ENCODE measurements around the gene RNF207.

The RNF207 gene

DNA sequence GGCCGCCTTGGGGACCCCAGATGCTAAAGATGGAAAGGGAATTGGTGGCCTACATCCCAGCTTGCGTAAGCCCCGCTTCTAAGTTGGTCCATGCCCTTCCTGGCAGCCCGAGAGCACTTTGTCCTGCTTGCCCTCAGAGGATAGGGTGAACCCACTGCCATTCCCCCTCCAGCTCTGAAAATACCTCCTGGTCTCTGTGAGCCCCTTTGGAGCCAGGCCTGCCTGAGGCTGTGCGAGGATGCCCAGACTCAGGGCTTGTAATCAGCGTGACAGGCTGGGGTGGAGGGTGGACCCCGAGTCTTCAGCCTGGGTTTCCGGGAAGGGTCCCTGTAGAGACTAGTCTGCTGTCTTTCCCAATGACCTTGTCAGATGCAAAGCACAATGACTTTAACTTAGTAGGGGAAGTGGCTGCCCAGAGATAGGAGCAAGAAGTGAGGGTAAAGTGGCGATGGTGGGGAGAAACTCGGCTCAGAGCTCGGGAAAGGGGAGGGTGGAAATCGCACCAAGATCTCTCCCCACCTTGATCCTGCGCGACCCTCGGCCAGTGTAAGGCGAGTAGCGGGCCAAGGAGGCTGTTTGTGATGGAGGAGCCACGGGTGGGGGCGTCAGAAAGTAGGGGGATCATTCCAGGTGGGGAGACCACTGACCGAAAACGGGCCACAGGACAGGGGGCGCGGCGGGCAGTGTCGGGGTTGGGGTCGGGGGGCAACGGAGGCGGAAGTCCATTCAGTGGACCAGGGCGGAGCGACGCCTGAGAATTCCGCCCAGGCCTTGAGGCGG lies 35.4 kb downstream of the RNF207 start:
- TF ChIP-seq, protein P1, sequence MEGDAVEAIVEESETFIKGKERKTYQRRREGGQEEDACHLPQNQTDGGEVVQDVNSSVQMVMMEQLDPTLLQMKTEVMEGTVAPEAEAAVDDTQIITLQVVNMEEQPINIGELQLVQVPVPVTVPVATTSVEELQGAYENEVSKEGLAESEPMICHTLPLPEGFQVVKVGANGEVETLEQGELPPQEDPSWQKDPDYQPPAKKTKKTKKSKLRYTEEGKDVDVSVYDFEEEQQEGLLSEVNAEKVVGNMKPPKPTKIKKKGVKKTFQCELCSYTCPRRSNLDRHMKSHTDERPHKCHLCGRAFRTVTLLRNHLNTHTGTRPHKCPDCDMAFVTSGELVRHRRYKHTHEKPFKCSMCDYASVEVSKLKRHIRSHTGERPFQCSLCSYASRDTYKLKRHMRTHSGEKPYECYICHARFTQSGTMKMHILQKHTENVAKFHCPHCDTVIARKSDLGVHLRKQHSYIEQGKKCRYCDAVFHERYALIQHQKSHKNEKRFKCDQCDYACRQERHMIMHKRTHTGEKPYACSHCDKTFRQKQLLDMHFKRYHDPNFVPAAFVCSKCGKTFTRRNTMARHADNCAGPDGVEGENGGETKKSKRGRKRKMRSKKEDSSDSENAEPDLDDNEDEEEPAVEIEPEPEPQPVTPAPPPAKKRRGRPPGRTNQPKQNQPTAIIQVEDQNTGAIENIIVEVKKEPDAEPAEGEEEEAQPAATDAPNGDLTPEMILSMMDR (IDR thresholded peaks at IDR 0.05; ENCODE audit: insufficient read depth, low read length, poor library complexity, severe bottlenecking): no peak
- Histone ChIP-seq H3K36me3 (ENCODE audit: control insufficient read depth, insufficient read depth, low read length) (no peaks in the 10 kb centered on the region), H3K27me3 (replicated peaks; ENCODE audit: control insufficient read depth, insufficient read depth, low read length) (peaks cover 10% of the 10 kb centered on the region), H3K4me3 (replicated peaks; ENCODE audit: low read depth, low read length) (no peak overlapping the region)
- DNase-seq (ENCODE audit: extremely low read depth, insufficient read length): no peak

DNA sequence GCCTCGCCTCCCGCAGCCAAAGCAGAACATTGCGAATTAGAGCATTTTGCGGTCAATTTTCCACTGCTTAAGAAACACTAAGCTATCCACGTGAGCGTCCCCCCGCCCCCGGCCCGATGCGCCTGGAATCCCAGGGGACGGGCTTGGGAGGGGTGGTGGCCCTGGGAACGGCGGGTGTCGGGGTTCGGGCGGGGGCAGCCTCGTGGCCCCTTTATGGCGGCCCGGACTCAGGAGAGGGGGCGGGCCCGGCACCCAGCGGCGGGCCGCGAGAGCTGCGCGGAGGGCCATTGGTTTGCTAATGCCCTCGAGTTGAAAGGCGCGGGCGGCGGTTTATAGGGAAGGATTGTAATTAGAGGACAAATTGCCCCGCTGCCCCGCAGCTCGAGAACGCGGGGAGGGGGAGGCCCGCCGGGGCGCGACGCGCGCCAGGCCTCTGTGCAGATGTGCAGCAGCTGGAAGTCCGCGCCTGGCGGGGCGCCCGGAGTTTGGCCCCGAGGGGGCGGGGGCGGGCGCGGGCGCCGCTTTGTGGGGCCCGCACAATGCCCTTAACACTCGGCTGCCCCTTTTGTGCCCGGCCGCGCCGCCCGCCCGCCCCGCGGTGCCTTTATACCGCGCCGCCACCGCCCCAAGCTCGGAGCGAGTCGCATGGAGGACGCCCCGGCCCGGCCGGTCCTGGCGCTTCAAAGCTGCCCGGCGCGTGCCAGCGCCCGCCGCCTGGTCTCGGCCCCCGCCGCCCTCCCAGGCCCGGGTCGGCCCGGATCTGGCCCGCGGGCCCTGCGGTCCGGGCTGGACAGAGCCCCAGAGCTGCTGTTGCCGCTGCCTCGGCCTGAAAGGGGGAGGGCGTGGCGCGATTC lies 36.2 kb downstream of the RNF207 start:
- H3K36me3 ChIP-seq (ENCODE audit: control insufficient read depth, insufficient read depth, low read length): no peaks in the 10 kb centered on the region
- TF ChIP-seq, protein P1 (IDR thresholded peaks at IDR 0.05; ENCODE audit: insufficient read depth, low read length, poor library complexity, severe bottlenecking): no peak
- DNase-seq (ENCODE audit: extremely low read depth, insufficient read length): peak; percentile 13
- no peak overlapping the region for H3K4me3 ChIP-seq (replicated peaks; ENCODE audit: low read depth, low read length)
- H3K27me3 ChIP-seq (replicated peaks; ENCODE audit: control insufficient read depth, insufficient read depth, low read length): peaks cover 10% of the 10 kb centered on the region

DNA sequence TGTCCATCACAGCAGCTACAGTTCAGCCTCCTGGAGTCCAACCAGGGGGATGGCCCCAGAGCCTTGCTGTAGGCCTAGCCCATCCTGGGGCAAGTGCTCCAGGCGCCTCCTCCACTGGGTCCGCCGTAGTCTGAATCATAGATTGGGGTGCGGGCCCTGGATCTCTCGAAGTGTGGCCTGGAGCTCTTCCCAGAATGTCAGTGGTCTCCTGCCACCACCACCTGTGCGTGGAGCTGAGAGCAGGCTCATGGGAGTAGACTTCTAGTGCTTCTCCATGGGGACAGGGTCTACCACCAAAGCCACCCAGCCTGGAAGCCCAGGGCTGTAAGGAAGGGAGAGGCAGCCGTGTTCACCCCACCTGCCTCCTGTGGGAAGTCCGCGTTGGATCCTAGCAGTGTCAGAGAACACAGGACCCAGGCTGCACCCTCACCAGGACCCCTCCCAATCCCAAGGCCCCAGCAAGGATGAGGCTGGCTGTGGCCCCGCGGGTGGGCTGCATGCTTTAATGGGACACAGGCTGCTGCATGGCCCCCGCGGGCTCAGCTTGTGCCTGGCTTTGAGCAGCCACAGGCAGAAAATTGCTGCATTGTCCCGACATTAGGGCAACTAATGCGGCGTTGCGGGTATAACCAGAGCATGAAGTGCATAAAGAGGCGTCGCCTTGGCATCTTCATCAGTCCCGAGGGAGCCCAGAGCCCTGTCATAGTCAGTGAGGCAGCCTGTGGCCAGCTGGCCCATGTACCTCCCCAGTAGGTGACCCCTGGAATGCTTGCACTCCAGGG lies 37.3 kb downstream of the RNF207 start:
- Histone ChIP-seq H3K27me3 (replicated peaks; ENCODE audit: control insufficient read depth, insufficient read depth, low read length) (peaks cover 10% of the 10 kb centered on the region), H3K36me3 (ENCODE audit: control insufficient read depth, insufficient read depth, low read length) (no peaks in the 10 kb centered on the region), H3K4me3 (replicated peaks; ENCODE audit: low read depth, low read length) (no peak overlapping the region)
- TF ChIP-seq, protein P1 (IDR thresholded peaks at IDR 0.05; ENCODE audit: insufficient read depth, low read length, poor library complexity, severe bottlenecking): no peak
- DNase-seq (ENCODE audit: extremely low read depth, insufficient read length): peak; percentile 6

DNA sequence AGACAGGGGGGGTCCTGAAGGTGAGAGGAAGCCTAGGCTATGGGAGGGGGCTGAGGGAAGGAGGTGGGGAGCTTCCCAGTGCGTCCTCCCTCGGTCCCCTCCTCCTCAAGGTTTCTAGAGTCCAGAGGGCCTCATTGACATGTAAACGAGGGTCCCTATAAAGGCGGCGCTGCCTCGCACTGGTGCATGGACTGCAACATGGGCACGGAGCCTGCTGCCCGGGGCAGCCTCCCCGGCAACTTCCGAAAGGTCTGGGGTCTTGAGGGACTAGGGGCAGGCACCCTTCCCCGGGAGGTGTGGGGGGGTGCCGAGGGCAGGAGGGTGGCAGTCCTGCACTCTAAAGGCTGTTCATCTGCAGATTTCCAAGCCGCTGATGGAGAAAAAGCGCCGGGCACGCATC lies 38.1 kb downstream of the RNF207 start, which contains the start of gene HES3:
Gene HES3 (plus strand): TSS at position 187 of the 400 bp plus-strand sequence. CDS start 187 bp downstream, at position 374.
- peak; percentile 15 for DNase-seq (ENCODE audit: extremely low read depth, insufficient read length)
- Histone ChIP-seq H3K36me3 (ENCODE audit: control insufficient read depth, insufficient read depth, low read length) (no peaks in the 10 kb centered on the region), H3K27me3 (replicated peaks; ENCODE audit: control insufficient read depth, insufficient read depth, low read length) (peaks cover 10% of the 10 kb centered on the region), H3K4me3 (replicated peaks; ENCODE audit: low read depth, low read length) (no peak within 1 kb of the TSS)
- TF ChIP-seq, protein P1 (IDR thresholded peaks at IDR 0.05; ENCODE audit: insufficient read depth, low read length, poor library complexity, severe bottlenecking): no peak

DNA sequence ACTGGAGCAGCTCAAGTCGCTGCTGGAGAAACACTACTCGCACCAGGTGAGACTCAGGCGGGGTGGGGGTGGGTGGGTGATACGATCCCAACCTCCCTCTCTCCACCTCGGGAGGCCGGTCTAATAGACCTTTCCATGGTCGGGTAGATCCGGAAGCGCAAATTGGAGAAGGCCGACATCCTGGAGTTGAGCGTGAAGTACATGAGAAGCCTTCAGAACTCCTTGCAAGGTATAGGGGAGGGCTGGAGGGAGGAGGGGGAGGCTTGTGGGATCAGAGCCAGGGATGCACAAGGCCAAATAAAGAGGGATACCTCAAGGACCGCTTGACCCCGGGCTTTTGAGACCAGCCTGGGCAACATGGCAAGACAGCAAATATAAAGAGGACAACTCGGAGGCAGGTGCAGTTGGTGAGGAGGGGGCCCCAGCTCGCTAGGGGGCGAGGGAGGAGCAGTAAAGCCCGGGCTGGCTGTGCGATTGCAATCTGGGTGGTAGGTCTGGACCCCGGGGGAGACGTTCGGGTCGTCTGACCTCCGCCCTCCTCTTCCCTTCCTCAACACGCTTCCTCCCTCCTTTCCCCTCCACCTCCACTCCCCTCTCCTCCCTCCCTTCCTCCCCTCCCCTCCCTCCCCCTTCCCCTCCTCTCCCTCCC lies 38.6 kb downstream of the RNF207 start:
- H3K36me3 ChIP-seq (ENCODE audit: control insufficient read depth, insufficient read depth, low read length): no peaks in the 10 kb centered on the region

More for the DNA sequence above, 38.6 kb downstream of the RNF207 start:
- DNase-seq (ENCODE audit: extremely low read depth, insufficient read length): peak; percentile 15
- TF ChIP-seq, protein P1 (IDR thresholded peaks at IDR 0.05; ENCODE audit: insufficient read depth, low read length, poor library complexity, severe bottlenecking): no peak
- Histone ChIP-seq H3K4me3 (replicated peaks; ENCODE audit: low read depth, low read length) (no peak overlapping the region), H3K27me3 (replicated peaks; ENCODE audit: control insufficient read depth, insufficient read depth, low read length) (peaks cover 10% of the 10 kb centered on the region)
